Measurements from ENCODE around the gene G2E3. TPM values are rescaled to one million over a fixed set of nuclear protein-coding genes. Genes with fewer than 3 reads are reported as not detected.
A peak's percentile ranks its signal among the peaks of the same experiment; 100 is the strongest.
"Not testable (repeated sequence)": the region's sequence is repeated elsewhere in the genome, so short reads cannot be mapped to it uniquely, and the experiment has no call there.

Gene G2E3
- total RNA-seq, 1 experiment from 2014 or later: 18.5 TPM

DNA sequence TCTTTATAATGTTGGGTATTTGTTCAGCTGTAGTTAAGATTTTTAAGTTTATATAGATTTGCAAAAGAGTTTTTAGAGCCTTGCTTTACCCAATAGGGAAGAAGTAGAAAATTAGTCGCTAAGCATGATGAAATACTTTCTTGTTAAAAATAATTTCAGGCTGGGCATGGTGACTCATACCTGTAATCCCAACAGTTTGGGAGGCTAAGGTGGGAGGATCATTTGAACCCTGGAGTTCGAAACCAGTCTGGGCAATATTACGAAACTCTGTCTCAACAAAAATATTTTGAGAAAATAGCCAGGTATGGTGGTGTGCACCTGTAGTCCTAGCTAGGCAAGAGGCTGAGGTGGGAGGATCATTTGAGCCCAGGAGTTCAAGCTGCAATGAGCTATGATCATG lies 44.4 kb downstream of the G2E3 start:
- DNase-seq (ENCODE audit: low spot score): no peak

DNA sequence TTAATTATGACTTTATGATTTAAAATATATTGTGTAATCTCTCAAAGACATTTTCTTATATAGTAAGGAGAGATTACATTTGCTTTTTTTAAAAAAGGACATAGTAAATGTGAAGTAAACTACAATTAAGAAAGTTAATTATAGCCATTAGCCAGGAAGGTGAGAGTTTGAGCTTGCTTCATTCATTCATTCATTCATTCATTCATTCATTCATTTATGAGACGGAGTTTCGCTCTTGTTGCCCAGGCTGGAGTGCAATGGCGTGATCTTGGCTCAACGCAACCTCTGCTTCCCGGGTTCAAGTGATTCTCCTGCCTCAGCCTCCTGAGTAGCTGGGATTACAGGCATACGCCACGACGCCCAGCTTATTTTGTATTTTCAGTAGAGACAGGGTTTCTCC lies 45.7 kb downstream of the G2E3 start:
- DNase-seq (ENCODE audit: low spot score): not testable (repeated sequence)

DNA sequence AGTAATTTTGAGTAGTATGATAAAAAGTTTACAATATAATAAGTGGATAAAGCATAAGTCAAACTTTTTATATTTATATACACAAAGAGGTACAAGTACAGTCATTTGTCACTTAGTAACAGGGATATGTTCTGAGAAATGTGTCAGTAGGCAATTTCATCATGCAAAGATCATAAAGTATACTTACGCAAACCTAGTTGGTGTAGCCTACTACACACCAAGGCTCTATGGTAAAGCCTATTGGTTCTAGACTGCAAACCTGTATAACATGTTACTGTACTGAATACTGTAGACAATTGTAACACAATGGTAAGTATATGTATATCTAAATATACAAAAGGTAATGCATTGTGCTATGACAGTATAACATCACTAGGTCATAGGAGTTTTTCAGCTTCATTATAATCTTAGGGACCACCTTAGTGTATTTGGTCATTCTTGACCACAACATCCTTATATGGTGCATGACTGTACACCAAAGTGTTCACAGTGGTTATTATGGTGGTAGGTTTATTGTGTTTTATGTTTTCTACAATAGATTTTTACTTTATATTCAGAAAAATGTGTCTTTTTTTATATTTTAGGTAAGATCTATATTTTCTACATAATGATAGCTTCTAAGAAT lies 48.3 kb downstream of the G2E3 start:
- DNase-seq (ENCODE audit: low spot score): no peak

DNA sequence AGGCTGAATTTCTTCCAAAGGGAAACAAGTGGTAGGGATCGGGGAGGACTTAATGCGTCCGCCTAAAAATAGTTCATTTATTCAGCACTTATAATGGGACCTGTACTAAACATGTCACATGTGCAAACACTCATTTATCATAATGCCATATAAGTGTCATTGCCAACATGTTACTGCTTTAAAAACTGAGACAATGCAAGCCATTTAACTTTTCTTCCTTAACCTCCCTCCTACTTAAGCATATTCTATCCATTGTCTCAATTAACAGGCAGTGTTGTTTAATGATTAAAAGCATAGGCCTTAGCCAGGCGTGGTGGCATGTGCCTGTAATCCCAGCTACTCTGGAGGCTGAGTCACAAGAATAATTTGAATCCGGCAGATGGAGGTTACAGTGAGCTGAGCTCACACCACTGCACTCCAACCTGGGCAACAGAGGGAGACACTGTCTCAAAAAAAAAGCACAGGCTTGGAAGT lies 49.6 kb downstream of the G2E3 start:
- DNase-seq (ENCODE audit: low spot score): peak; percentile 13

DNA sequence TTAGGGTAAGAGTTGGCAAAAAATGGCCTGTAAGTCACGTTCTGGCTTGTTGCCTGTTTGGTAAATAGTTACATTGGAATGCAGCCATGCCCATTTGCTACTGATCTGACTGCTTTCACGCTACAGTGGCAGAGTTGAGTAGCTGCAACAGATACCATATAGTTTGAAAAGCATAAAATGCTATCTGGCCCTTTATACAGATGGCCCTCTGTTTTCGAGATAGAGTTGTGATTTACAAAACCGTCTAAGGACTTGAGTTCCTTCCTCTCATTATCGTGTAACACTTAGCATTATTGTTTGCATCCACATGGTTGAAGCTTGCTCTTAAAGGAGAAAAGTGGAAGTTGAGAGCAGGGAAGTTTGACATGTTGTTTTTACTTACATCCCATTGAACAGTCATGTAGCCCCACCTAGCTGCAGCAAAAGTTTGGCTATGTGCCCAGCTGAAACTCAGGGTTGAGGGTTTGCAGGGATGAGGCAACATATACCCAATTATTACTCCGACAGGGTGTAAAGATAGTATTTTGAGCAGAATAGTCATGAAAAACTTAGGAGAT lies 51.9 kb downstream of the G2E3 start:
- peak; percentile 51 for DNase-seq (ENCODE audit: low spot score)

DNA sequence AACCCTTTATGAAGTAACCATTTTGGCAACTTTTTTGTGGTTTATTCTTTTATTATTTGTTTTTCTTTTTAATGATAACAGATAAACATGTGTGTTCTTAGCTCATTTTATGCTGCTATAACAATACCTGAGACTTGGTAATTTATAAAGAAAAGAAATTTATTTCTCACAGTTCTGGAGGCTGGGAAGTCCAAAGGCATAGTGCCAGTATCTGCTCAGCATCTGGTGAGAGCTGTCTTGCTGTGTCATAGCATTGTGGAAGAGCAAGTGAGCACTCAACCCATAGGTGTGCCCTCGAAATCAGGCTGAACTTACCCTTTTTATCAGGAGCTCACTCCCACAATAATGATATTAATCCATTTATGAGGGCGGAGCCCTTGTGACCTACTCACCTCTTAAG lies 55.2 kb downstream of the G2E3 start:
- DNase-seq (ENCODE audit: low spot score): no peak

DNA sequence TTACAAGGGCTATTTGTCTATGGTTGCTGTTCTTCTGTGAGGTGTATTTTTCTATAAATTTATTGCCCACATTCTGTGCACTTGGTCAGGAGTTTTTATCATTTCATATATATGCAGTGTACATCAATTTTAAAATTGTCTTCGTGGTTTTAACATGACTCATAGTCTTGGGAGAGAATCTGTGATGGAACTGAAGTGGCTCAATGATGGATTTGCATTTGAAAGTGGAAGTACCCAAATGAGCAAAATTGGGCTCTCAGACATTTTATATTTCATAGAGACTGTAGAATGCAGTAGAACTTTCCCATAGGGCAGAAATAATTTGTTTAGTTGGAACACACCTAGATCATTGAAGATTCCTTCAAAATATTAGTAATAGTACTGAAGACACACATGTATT lies 61.2 kb downstream of the G2E3 start:
- no peak for DNase-seq (ENCODE audit: low spot score)

DNA sequence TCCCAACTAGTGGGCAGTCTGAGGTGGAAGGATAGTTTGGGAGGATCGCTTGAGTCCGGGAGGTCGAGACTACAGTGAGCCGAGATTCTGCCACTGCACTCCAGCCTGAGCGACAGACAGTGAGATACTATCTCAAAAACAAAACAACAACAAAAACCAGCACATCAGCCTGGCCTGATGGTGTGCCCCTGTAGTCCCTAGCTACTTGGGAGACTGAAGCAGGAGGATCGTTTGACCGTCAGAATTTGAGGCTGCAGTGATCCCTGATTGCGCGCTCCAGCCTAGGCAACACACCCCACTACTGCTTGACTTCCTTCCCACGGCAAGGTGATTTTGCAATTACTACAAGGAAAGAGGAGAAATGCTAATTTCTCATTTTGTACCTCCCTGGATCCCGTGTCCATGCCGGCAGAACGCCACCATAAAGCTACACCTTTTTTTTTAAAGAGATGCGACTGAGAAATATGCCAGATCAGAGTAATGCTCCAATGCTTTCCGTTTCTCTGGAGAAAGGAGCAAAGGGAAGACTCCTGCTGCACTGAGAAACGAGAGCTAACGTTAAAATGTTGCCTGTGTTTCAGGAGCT lies 62.5 kb downstream of the G2E3 start:
- DNase-seq (ENCODE audit: low spot score): no peak

DNA sequence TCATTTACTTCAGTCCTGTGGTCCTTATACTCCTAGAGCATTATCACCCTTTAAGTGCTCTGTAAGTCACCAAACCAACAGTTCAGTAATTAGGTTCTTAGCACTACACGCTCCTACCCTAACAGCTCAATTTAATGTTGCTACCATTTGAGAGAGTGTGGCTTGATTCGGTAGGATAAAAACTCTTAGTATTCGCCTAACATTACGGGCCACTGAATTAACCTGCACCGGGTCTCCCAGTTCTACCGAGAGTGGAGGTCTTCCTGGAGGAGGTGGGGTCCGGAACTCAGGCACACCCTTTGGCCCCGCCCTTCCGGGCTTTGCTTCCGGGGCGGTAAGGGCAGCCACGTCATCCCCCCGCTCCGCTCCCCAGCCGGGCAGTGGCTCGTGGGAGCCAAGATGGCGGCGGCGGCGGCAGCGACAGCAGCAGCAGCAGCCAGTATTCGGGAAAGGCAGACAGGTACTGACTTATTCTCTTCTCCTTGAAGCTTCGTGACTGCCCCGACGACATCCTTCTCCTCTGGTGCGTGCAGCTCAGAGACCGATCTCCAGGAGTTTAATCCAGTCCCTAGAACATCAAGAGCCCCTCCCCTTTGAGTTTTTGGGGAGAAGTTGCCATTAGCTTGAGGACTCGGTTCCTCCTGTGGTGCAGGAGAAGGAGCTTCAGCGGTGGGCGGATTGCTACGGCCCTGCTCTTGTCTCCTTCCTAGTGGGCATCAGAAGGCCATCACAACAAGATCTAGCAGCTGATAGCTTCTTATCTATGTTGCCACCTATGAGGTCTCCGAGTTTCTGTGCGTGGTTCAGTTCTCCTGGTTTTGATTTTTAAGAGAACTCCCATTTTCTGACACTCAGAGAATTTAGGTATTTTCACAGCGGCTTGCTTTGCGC lies 63.2 kb downstream of the G2E3 start, which contains the start of gene SCFD1:
Gene SCFD1 (plus strand): TSS at position 380 of the 891 bp plus-strand sequence. CDS start 20 bp downstream, at position 400.
- DNase-seq (ENCODE audit: low spot score): peak; percentile 85

DNA sequence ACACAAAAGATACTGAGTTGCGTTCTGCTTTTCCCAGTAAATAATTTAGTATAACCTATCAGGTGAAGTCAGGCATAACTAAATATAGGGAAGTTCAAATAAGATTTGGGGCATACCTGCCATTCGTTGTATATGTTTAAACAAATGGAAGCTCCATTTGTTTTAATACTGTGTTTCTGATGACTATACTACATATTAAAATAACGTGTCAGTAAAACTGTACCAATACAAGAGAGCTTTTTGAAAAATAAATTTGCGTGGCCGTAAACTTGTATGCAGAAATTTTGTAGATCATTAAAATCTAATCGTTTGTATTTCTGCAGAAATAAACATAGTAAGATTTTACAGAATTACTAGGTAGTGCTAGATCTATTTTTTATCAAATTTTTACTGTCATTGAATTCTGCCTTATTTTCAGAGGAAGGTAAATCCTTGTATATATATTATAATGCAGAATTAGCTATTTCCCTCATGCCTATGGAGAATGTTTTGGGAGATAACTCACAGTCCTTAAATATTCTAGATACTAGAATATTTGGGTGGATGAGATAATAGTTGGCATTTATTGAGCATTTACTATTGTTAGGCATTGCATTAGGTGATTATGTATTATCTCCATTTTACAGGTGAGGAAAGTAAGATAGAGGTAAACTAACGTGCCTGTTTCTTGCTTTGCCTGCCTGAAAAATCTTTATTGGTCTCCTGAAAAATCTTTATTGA lies 64.6 kb downstream of the G2E3 start:
- DNase-seq (ENCODE audit: low spot score): no peak

DNA sequence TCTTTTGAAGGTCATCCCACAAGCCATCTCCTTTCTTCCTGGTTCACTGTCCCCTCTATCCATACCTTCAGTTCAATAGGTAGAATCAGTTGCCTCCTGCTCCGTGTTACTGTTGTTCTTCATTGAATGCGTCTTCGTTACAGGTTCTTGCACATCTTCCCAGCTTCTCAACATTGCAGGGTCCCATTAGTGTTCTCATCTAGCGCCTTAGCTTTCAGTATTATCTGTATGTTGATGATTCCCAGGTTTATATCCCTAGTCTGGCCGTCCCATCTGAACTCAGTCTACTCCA lies 65.1 kb downstream of the G2E3 start:
- DNase-seq (ENCODE audit: low spot score): no peak

DNA sequence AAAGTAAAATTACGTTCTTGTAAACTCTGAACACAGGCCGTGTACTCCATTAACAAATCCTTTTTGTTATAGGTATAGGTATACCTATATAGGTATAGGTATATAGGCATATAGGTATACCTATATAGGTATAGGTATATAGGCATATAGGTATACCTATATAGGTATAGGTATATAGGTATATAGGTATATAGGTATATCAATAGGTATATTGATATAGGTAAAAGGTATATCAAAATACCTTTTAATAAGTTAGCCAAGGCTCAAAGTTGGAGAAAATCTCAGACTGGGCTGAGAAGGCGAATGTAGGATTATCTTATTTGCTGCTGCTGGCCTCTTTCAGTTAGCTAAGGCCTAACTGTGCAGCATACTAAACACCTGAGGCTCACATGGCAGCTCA lies 66.6 kb downstream of the G2E3 start:
- no peak for DNase-seq (ENCODE audit: low spot score)

DNA sequence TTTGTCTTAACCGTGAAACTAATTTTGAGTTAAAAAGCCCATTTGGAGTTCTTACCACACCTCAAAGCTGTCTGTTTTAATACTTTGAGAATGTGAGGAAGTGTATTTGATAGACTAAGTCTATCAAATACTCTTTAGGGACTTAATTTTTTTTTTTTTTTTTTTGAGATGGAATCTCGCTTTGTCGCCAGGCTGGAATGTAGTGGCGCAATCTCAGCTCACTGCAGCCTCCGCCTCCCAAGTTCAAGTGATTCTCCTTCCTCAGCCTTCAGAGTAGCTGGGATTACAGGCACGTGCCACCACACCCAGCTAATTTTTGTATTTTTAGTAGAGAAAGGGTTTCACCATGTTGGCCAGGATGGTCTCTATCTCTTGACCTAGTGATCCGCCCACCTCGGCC lies 70.5 kb downstream of the G2E3 start:
- not testable (repeated sequence) for DNase-seq (ENCODE audit: low spot score)

DNA sequence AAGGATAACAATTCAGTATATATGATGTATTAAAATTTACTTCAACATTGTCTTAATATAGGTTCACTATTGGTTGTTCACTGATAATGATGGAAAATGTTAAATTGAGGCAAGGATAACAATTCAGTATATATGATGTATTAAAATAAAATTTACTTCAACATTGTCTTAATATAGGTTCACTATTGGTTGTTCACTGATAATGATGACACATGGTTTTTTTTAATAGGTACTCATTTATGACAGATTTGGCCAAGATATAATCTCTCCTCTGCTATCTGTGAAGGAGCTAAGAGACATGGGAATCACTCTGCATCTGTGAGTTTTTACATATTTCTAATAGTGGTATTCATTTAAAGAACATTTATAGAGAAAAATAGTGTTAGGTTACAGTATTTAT lies 71.3 kb downstream of the G2E3 start:
- DNase-seq (ENCODE audit: low spot score): no peak

DNA sequence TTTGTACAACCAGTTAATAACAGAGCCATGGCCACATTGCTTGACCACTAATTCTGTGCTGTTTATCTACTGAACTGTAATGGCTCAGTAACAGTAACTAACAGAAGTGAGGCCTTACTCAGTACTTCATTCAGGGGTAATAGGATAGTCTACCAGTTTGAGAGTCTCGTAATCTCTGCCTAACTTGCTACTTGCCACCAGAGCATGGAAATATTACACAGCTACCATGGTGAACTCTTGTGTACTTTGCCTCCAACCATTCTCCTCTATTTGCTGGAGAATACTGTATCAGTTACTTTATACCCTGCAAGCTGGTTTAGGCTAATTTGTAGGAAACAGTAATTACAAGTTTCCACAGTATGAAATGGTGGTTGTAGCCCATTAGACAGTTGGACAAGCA lies 73.8 kb downstream of the G2E3 start:
- DNase-seq (ENCODE audit: low spot score): no peak

DNA sequence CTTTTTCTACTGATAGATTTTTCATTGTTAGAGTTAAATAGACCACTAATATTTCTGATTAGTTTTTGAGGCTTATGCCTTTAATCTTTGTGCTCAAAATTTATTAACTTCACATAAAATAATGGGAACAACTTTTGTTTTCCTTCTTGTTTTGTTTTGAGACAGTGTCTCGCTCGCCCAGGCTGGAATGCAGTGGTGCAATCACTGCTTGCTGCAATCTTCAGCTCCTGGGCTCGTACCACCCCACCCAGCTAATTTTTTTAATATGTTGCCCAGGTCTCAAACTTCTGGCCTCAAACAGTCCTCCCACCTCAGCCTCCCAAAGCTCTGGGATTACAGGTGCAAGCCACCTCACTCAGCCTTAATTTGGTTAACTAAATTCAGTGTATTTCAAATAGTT lies 80.0 kb downstream of the G2E3 start:
- DNase-seq (ENCODE audit: low spot score): no peak

DNA sequence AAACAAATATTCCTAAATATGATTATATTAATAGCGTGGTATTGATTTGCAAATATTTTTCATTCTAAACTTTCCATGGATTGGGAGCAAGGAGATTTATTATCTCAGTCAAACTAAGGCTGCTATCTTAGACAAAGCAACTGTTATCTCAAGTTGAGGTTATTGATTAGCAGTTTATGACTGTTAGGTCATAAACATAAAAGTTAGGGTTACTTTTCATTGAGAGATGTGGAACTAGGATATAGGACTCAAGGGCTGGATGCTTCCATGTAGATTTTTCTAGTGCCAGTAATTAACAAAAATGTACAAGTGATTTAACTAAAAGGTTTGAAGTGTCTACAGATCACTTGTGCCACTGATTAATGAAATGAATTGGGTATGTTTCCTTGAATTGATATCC lies 82.2 kb downstream of the G2E3 start:
- DNase-seq (ENCODE audit: low spot score): no peak

DNA sequence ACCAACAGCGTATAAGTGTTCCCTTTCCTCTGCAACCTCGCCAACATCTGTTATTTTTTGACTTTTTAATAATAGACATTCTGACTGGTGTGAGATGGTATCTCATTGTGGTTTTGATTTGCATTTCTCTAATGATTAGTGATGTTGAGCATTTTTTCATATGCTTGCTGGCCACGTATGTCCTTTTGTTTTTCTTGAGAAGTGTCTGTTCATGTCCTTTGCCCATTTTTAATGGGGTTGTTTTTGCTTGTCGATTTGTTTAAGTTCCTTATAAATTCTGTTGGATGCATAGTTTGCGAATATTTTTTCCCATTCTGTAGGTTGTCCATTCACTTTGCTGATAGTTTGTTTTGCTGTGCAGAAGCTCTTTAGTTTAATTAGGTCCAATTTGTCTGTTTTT lies 85.5 kb downstream of the G2E3 start:
- not testable (repeated sequence) for DNase-seq (ENCODE audit: low spot score)

DNA sequence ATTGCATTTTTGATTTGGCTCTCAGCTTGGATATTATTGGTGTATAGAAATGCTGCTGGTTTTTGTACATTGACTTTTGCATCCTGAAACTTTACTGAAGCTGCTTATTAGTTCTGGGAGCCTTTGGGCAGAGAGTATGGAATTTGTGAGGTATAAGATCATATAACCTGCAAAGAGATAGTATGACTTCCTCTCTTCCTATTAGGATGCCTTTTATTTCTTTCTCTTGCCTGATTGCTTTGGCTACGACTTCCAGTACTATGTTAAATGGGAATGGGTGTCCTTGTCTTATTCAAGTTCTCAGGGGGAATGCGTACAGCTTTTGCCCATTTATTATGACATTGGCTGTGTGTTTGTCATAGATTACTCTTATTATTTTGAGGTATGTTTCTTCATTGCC lies 86.6 kb downstream of the G2E3 start:
- no peak for DNase-seq (ENCODE audit: low spot score)

DNA sequence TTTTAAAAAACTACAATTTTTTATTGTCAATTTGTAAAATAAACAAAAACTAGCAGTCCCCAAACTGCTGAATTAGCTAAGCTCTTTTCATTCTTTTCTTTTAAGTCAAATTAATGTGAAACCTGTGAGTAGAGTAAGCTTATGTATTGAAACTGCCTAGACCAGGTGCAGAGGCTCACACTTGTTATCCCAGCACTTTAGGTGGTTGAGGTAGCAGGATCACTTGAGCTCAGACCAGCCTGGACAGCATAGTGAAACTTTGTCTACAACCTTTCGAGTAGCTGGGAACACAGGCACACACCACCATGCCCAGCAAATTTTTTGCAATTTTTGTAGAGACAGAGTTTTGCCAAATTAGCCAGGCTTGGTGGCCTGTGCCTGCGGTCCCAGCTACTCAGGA lies 89.5 kb downstream of the G2E3 start:
- DNase-seq (ENCODE audit: low spot score): no peak

DNA sequence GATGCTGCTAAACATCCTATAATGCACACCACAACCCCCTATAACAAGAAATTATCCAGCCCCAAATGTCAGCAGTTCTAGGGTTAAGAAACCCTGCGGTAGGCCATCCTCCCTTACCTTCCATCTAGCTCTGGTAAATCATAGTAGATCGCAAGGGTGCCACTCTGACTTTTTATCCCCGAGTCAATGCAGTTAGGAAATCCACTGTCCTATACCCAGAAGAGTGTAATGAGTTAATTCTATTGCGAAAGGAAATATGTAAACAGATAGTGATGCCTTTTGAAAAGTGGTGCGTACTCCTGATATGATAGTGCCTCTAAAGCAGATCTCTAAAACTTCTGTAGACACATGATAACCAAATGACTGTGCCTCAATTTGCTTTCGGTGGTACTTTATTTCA lies 93.0 kb downstream of the G2E3 start:
- DNase-seq (ENCODE audit: low spot score): no peak

DNA sequence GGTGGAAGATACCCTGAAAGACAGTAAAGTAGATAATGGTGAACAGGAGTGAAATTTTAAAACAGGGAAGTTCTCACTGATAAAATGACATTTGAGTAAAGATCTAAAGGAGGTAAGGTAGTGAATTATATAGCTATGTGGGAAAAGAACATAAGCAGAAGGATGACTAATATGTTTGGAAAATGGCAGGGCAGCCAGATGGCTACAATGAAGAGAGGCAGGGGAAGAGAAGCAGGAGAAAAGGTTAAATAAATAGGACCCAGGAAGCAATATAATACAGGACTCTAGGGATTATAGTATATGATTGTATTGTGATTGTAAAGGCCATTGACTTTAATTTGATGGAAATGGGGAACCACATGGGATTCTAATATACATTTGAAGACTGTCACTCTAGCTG lies 96.2 kb downstream of the G2E3 start:
- no peak for DNase-seq (ENCODE audit: low spot score)
